K562 (cell line): Measurements from ENCODE around the gene SGSH. TPM values are rescaled to one million over a fixed set of nuclear protein-coding genes. Genes with fewer than 3 reads are reported as not detected.
A peak's percentile ranks its signal among the peaks of the same experiment; 100 is the strongest.

Experiments
- BHLHE40 ChIP-seq: IDR thresholded peaks from 2 replicates; pipeline ENCODE4 v1.6.1; 2011; ENCODE audit warnings: low read length, improper control_type of control experiment
- COPS2 ChIP-seq: fragments of 450-650 bp; conservative IDR thresholded peaks from 2 replicates; pipeline ENCODE4 v1.6.1; 2016; ENCODE audit warnings: mild to moderate bottlenecking, moderate library complexity
- JUNB ChIP-seq: fragments of 450-650 bp; formaldehyde crosslinking; conservative IDR thresholded peaks from 2 replicates; pipeline ENCODE4 v1.4.0; 2020; ENCODE audit warnings: mild to moderate bottlenecking
- TCF7 ChIP-seq: sonication (generic); IDR thresholded peaks from 2 replicates; pipeline ENCODE4 v1.6.1; 2016; ENCODE audit warnings: antibody characterized with exemption, borderline replicate concordance
- TOE1 ChIP-seq, 2 experiments: fragments of 450-650 bp in 1 of 2; sonication (generic) in 1 of 2; formaldehyde crosslinking in 1 of 2; IDR thresholded peaks; 2 replicates each; pipeline versions ENCODE4 v1.7.1 to v1.8.0; 2016 to 2022; ENCODE audit warnings: borderline replicate concordance in 2 of 2, mild to moderate bottlenecking in 2 of 2, antibody characterized with exemption in 1 of 2, inconsistent platforms in 1 of 2, low read depth in 1 of 2, missing genetic modification reagents in 1 of 2, moderate library complexity in 1 of 2
- TRIM25 ChIP-seq: fragments of 450-650 bp; IDR thresholded peaks from 2 replicates; pipeline ENCODE4 v1.7.0; 2016; ENCODE audit warnings: borderline replicate concordance
- ZBED1 ChIP-seq: IDR thresholded peaks from 2 replicates; pipeline ENCODE4 v1.6.1; 2014
- ZFP30 ChIP-seq: fragments of 250-450 bp; sonication (Bioruptor Pico); IDR thresholded peaks from 2 replicates; pipeline ENCODE4 v1.8.0; 2022; ENCODE audit warnings: moderate library complexity, mild to moderate bottlenecking, inconsistent platforms, borderline replicate concordance
- polyA plus RNA-seq, 8 experiments: library from polyadenylated mRNA; depleted of rRNA in 4 of 8; stranded (reverse) in 5 of 8; unstranded in 3 of 8; fragments of >200 nt; fragmentation: Nextera tagmentation in 2 of 8; fragmentation: Illumina TruSeq in 1 of 8; extraction: Ambion mirVana in 2 of 8; extraction: Trizol in 1 of 8; gene quantifications; 2 replicates each; pipeline versions ENCODE4 v1.2.1 to v1.2.3, GENCODE V29; 2011 to 2014; ENCODE audit warnings: inconsistent platforms in 1 of 8, missing spikeins in 1 of 8
- total RNA-seq, 7 experiments: library from RNA; depleted of rRNA in 6 of 7; stranded (reverse); fragments of >200 nt in 6 of 7; fragmentation: Illumina TruSeq in 2 of 7; extraction: Trizol in 2 of 7; gene quantifications; 2 replicates each; pipeline versions ENCODE4 v1.2.1 to v1.2.3, GENCODE V29; 2011 to 2021; ENCODE audit warnings: low replicate concordance in 1 of 7
- TF ChIP-seq, protein P1 (sequence below): fragments of 200-400 bp; formaldehyde crosslinking; IDR thresholded peaks from 2 replicates; pipeline ENCODE4 v1.6.1; 2017; ENCODE audit warnings: mild to moderate bottlenecking, low read depth, low read length, moderate library complexity
- TF ChIP-seq, protein P2 (sequence below): fragments of 450-650 bp; IDR thresholded peaks from 2 replicates; pipeline ENCODE4 v1.6.1; 2014; ENCODE audit warnings: low read depth, mild to moderate bottlenecking, moderate library complexity, borderline replicate concordance

Gene SGSH
- total and polyA plus RNA-seq, 9 of the 15 experiments (the other 6 are each of a cell fraction or from before 2014, with no cell fraction given) = 0.25 to 15.7 (median 4.9) TPM

- TF ChIP-seq COPS2 (no peak), BHLHE40 (peak; percentile 80), ZFP30 (CRISPR knock-in tag) (no peak), TCF7 (no peak), ZBED1 (no peak), JUNB (CRISPR knock-in tag) (no peak), TOE1 (IDR thresholded peaks at IDR 0.05; ENCODE audit: borderline replicate concordance) (peak; percentile 97), TOE1 (CRISPR knock-in tag; IDR thresholded peaks at IDR 0.05; ENCODE audit: borderline replicate concordance, low read depth) (no peak), TRIM25 (no peak)
- TF ChIP-seq, protein P1, sequence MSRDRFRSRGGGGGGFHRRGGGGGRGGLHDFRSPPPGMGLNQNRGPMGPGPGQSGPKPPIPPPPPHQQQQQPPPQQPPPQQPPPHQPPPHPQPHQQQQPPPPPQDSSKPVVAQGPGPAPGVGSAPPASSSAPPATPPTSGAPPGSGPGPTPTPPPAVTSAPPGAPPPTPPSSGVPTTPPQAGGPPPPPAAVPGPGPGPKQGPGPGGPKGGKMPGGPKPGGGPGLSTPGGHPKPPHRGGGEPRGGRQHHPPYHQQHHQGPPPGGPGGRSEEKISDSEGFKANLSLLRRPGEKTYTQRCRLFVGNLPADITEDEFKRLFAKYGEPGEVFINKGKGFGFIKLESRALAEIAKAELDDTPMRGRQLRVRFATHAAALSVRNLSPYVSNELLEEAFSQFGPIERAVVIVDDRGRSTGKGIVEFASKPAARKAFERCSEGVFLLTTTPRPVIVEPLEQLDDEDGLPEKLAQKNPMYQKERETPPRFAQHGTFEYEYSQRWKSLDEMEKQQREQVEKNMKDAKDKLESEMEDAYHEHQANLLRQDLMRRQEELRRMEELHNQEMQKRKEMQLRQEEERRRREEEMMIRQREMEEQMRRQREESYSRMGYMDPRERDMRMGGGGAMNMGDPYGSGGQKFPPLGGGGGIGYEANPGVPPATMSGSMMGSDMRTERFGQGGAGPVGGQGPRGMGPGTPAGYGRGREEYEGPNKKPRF = no peak
- TF ChIP-seq, protein P2, sequence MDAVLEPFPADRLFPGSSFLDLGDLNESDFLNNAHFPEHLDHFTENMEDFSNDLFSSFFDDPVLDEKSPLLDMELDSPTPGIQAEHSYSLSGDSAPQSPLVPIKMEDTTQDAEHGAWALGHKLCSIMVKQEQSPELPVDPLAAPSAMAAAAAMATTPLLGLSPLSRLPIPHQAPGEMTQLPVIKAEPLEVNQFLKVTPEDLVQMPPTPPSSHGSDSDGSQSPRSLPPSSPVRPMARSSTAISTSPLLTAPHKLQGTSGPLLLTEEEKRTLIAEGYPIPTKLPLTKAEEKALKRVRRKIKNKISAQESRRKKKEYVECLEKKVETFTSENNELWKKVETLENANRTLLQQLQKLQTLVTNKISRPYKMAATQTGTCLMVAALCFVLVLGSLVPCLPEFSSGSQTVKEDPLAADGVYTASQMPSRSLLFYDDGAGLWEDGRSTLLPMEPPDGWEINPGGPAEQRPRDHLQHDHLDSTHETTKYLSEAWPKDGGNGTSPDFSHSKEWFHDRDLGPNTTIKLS = no peak
These were observed 43.4 kb upstream of the SGSH start (continued) for GRCh38 chr17:80263253-80264204.
